SH-SY5Y (cell line): ENCODE results near the gene PPM1H.

Experiments
- GATA2 ChIP-seq: IDR thresholded peaks from 2 replicates; pipeline ENCODE4 v1.6.1; 2011; ENCODE audit warnings: mild to moderate bottlenecking, low read depth, low read length
- GATA3 ChIP-seq: IDR thresholded peaks from 2 replicates; pipeline ENCODE4 v1.6.1; 2011; ENCODE audit warnings: low read depth, mild to moderate bottlenecking, low read length, moderate library complexity

DNA sequence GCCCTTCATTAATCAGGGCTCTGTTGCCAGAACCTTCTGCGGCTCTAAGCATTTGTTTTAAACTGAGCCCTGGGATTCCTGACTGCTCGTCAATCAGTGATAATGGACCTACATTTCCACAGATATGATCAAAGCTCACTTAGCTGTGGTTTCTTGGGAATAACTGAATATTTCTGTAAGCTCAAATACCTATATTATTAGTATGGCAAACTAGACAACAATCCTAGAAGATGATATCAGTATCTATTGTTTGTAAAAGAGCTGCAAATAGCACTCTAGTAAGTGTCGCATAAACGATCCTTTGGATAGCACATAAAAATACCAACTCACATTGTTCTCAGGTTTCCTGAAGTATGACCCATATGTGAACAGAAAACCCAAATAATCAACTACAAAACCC, 150.4 kb downstream of the PPM1H start:
- TF ChIP-seq GATA2 (no peak), GATA3 (no peak)
